ENCODE data around the gene FUS. TPM values are rescaled to one million over a fixed set of nuclear protein-coding genes. Genes with fewer than 3 reads are reported as not detected.

The FUS gene
- total RNA-seq, 1 experiment from 2014 or later, result 22.4 TPM

DNA sequence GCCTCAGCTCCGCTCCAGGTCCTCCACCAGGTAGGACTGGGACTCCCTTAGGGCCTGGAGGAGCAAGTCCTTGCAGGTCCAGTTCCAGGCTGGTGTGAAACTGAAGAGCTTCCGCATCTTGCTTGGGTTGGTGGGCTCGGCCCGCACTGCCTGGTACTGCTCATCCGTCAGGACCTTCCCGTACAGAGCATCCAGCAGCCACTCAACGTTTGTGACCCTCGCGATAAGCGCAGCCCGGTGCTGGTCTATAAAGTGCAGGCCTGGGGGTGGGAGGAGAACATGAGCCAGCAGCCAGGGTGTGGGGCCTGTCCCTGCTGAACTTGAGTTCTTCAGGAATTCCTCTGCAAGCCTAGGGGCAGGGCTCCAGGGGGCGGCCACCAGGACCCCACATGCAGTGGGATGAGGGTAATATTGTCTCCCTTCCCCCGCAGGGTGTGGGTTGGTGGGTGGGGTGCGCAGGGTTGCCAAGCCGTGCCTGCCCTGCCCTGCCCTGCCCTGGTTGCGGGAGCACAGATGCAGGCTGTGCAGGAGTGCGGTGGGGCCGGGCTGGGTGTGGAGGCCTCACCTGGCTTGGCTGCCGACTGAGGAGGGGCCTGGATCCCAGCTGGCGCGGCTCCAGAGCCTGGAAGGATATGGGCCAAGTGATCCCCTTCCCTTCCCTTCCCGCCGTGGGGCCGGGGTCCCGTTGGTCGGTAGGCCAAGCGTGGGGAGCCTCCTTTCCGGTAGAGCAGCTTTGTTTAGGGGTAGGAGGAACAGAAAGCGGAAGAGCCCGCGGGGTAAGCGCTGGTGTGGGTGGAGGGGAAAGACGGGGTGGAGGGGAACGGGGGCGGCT is 21.9 kb downstream of the FUS start:
- DNase-seq (ENCODE audit: low read depth), result no peak

DNA sequence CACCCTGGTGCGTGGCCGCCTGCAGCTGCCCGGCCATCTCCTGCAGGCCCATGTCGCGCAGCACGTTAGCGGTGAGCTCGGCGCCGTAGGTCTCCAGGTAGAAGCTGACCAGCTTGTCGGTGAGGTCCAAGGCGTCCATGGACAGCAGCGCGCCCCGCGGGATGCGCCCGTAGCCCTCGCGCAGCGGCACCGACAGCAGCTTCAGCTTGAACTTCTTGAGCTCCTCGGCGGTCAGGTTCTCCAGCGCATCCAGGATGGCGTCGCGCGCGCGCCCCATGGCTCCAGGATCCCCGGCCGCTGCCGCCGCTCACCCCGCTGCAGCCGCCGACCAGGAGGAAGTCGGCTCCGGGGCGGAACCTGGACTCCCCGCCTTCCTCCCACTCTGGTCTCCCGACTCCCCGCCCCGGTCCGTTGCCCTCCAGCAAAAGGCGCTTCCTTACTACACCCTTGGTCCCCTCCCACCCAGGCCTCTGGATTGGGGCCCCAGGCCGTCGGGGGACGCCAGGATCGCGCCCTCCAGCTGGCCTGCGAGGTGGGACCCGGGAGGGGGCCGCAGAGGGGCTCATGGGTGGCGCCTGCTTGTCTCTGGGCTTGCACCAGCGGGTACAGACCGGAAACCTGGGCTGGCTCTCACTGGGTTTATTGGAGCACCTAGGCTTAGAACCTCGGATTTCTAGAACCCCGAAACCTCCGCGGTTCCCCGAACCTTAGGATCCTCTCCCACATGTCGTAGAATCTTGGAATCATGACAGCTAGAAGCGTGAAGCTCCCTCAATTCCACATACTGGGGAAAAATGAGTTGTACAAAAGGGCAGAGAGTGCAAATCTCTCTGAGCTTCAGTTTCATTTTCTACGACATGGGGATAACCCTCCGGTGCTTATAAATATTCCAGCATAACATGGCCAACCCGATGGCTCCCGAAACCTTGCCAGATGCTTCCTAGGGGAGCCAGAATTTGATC is 22.8 kb downstream of the FUS start, which contains the start of gene PYCARD:
TSS of gene PYCARD (minus strand) at position 347 of the 962 bp plus-strand sequence. CDS start at position 277, 70 bp downstream.
- DNase-seq (ENCODE audit: low read depth), result no peak

GRCh38 chr16:31204871-31205666 is 25.1 kb downstream of the FUS start:
- no peak for DNase-seq (ENCODE audit: low read depth)

DNA sequence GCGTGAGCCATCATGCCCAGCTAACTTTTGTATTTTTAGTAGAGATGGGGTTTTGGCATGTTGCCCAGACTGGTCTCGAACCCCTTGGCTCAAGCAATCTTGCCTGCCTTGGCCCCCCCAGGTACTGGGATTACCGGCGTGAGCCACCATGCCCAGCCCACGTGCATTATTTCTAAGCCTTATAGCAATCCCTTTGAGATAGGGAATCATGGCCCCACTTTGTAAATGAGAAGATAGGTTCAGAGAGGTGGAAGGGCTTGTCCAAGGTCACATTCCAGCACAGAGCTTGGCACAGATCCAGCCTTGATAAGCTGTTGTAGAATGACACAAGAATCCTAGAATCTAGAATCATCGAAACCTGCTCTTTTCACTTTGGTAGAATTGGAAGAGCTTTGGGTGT is 26.8 kb downstream of the FUS start:
- no peak for DNase-seq (ENCODE audit: low read depth)

DNA sequence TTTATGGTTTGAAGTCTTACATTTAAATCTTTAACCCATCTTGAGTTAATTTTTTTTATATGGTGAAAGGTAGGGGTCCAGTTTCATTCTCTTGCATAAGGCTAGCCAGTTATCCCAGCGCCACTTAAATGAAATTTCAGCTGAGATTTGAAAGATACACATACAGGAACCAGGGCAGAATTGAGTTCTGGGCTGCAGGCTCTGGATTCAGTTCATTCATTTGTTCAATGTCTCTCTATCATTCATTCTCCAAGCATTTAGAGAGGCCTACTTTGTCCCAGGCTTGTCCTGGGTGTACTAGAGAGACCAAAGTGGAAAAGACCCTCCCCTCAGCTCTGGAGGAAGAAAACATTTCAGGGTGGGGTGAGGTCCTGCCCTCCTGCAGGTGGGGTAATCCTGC is 33.4 kb downstream of the FUS start:
- no peak for DNase-seq (ENCODE audit: low read depth)

DNA sequence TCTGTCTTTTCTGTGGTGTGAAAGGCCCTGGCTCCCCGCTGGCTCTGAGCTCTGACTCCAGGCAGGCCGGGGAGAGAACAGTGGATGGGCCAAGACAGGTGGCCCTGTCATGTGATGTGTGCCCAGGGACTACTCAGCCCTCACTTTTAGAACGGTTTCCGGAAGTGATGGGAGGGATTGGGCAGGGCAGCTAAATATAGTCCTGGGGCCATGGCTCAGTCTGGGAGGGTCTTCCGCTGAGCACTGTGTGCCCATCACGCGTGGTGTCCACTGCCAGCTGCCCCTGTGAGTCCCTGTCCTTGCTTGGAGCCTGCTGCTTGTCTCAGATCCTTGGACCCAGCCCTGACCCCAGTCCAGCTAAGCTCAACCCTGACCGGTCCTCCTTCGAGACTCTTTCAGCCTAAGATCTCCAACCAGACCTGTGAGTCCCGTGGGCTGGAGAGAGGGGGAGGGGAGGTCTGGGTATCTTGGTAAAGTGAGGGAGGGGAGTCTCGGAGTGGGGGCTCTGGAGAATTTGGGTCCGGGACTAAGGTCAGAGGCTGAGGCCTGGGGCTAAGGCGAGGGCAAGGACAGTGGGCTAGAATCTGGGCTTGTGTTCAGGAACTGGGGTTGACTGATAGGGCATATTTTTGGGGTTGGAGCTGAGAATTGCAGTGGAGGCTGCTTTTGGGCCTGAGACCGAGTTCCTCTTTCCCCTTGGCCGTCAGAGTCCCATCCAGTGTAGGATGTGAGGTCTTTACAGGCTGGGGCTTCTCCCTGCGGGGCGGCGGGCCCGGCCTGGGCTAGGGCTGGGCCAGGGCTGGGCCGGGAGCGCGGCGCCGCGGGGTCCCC is 34.2 kb downstream of the FUS start, which contains the start of gene TRIM72:
TSS of gene TRIM72 (plus strand) at position 243 of the 831 bp plus-strand sequence. CDS start 620 bp downstream, outside the sequence.
- DNase-seq (ENCODE audit: low read depth), result no peak

GRCh38 chr16:31214708-31215286 is 34.9 kb downstream of the FUS start:
- no peak for DNase-seq (ENCODE audit: low read depth)

DNA sequence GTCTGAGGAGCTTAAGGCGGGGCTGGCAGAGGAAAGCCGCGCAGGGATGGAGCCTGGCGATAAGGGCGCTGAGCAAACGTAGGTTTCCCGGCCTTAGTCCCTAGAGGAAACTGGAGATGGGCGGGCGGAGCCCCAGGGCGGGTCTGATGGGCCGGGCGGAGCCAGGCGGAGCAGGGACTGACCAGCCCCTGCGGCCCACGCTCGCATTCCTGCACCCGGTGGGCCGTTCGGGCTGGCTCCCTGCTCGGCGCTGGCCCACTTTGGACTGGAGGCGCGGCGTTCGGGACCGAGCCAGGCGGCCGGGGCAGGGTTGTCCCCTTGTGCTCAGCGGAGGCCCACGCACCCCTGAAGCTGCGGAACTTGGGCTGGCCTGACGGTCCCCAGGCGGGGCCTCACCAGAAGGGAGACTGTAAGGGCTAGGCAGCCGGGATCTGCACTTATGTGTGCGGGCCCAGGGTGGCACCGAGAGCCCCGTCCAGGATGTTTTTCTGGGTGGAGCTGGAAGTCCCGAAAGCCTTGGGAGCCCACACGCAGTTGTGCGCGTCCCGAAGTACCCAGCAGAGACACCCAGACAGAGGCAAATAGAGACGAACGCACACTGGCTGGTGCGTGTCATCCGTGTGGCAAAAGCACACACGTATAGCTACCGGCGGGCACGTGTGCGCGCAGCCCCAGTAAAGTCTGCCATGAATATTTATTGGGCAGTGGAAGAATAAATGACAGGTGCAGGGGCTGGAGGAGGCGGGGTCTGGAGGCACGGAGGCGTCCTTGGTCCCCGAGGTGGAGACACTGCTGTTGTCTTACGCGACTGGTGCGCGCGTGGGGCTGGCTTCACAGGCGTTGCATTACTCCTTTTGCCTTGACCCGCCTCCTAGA is 35.6 kb downstream of the FUS start:
- DNase-seq (ENCODE audit: low read depth), result peak; percentile 62

- no peak for DNase-seq (ENCODE audit: low read depth)
Observed at GRCh38 chr16:31216422-31217135, 36.6 kb downstream of the FUS start, which contains the start of gene PYDC1. Gene PYDC1, minus strand, starts transcription at chr16:31217135. Its CDS starts 107 bp downstream, at chr16:31217028.

GRCh38 chr16:31217136-31217530 is 37.2 kb downstream of the FUS start:
- DNase-seq (ENCODE audit: low read depth), result no peak

DNA sequence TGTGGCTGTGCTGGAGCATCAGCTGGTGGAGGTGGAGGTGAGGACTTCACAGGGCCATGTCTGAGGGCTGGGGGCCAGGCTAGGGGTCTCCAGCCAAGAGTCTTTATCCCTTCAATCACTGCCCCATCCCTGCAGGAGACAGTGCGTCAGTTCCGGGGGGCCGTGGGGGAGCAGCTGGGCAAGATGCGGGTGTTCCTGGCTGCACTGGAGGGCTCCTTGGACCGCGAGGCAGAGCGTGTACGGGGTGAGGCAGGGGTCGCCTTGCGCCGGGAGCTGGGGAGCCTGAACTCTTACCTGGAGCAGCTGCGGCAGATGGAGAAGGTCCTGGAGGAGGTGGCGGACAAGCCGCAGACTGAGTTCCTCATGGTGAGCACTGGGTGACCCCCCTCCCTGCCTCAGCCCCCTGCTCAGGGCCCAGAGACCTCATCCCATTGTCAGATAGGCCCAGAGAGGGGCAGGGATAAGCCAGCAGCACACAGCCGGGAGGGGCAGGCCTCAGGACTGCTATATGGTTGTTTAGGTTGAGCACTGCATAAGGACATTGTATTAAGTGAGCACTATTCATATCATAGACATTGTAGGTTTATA is 39.3 kb downstream of the FUS start:
- no peak for DNase-seq (ENCODE audit: low read depth)

DNA sequence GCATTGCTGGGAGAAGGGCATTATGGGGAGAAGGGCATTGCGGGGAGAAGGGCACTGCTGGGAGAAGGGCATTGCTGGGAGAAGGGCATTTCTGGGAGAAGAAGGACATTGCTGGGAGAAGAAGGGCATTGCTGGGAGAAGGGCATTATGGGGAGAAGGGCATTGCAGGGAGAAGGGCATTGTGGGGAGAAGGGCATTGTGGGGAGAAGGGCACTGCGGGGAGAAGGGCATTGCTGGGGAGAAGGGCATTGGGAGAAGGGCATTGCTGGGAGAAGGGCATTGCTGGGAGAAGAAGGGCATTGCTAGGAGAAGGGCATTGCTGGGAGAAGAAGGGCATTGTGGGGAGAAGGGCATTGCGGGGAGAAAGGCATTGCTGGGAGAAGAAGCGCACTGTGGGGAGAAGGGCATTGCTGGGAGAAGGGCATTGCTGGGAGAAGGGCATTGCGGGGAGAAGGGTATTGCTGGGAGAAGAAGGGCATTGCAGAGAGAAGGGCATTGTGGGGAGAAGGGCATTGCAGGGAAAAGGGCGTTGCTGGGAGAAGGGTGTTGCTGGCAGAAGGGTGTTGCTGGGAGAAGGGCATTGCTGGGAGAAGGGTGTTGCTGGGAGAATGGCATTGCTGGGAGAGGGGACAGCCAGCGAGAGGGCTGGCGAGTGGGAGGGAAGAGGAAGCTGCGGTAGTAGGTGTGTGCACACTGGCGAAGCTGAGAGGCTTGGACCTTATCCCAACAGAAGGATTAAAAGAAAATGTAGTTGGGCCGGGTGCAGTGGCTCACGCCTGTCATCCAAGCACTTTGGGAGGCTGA is 41.6 kb downstream of the FUS start:
- DNase-seq (ENCODE audit: low read depth), result no peak

GRCh38 chr16:31223044-31223443 is 43.1 kb downstream of the FUS start:
- no peak for DNase-seq (ENCODE audit: low read depth)

DNA sequence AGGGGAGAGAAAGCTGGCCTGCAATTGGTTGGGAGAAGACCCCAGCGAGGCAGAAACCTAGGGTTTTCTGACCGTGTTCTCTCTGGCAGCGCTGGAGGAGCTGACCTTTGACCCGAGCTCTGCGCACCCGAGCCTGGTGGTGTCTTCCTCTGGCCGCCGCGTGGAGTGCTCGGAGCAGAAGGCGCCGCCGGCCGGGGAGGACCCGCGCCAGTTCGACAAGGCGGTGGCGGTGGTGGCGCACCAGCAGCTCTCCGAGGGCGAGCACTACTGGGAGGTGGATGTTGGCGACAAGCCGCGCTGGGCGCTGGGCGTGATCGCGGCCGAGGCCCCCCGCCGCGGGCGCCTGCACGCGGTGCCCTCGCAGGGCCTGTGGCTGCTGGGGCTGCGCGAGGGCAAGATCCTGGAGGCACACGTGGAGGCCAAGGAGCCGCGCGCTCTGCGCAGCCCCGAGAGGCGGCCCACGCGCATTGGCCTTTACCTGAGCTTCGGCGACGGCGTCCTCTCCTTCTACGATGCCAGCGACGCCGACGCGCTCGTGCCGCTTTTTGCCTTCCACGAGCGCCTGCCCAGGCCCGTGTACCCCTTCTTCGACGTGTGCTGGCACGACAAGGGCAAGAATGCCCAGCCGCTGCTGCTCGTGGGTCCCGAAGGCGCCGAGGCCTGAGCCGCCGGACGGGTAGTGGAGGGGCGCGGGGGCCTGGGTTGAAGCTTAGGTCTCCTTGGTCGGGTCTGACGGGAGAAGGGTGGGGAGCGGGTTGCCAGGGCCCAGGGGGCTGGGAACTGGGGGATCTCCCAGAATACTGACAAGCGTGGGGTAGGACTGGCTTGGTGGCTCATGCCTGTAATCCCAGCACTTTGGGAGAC is 44.4 kb downstream of the FUS start:
- no peak for DNase-seq (ENCODE audit: low read depth)

GRCh38 chr16:31225193-31225592 is 45.3 kb downstream of the FUS start:
- no peak for DNase-seq (ENCODE audit: low read depth)

- no peak for DNase-seq (ENCODE audit: low read depth)
Observed at GRCh38 chr16:31228206-31228605, 48.3 kb downstream of the FUS start.
